ENCODE data around the gene SMIM13. TPM values are rescaled to one million over a fixed set of nuclear protein-coding genes. Genes with fewer than 3 reads are reported as not detected.

The SMIM13 gene
- total RNA-seq, 2 experiments from 2014 or later: 3.0 to 4.6 TPM

GRCh38 chr6:11129908-11130565 is 36.4 kb downstream of the SMIM13 start:
- intact Hi-C loops (cut with DNase I, micrococcal nuclease): no loop called here
- H3K27ac Mint-ChIP-seq: no peak overlapping the region
- no peak for DNase-seq
- Histone ChIP-seq H3K4me1 (ENCODE audit: insufficient read depth, low read length) (no peaks in the 10 kb centered on the region), H3K27ac (ENCODE audit: low read depth in 1 of 2, low read length in 2 of 2) (no peak overlapping the region), H3K9me3 (ENCODE audit: control insufficient read depth in 1 of 2, insufficient read depth in 1 of 2, low read length in 2 of 2) (no peaks in the 10 kb centered on the region), H3K27me3 (ENCODE audit: control insufficient read depth in 1 of 2, insufficient read depth in 2 of 2, low read length in 2 of 2) (no peaks in the 10 kb centered on the region), H3K36me3 (ENCODE audit: insufficient read depth, low read length) (peaks cover 4% of the 10 kb centered on the region), H3K4me3 (ENCODE audit: low read length) (no peak overlapping the region)
- no peak overlapping the region for H3K4me3 Mint-ChIP-seq
- POLR2A ChIA-PET: no interaction called here
- no peak for ATAC-seq (ENCODE audit: poor library complexity)
- CTCF ChIA-PET: interaction anchor here (1.6 kb wide), 1 partner anchor 37 kb away, joined by 4 read pairs; the partner anchor contains the start of gene SMIM13
- H3K36me3 Mint-ChIP-seq (ENCODE audit: low read depth): peaks cover 20% of the 10 kb centered on the region
- no peaks in the 10 kb centered on the region for H3K27me3 Mint-ChIP-seq
- peaks cover 21% of the 10 kb centered on the region for H3K4me1 Mint-ChIP-seq (ENCODE audit: low read depth)
- no peaks in the 10 kb centered on the region for H3K9me3 Mint-ChIP-seq
- no peak for TF ChIP-seq CTCF (IDR thresholded peaks at IDR 0.05)

GRCh38 chr6:11130605-11131004 is 37.0 kb downstream of the SMIM13 start:
- Histone ChIP-seq H3K4me3 (ENCODE audit: low read length) (no peak overlapping the region), H3K36me3 (ENCODE audit: insufficient read depth, low read length) (peaks cover 8% of the 10 kb centered on the region), H3K27me3 (ENCODE audit: control insufficient read depth in 1 of 2, insufficient read depth in 2 of 2, low read length in 2 of 2) (no peaks in the 10 kb centered on the region), H3K9me3 (ENCODE audit: control insufficient read depth in 1 of 2, insufficient read depth in 1 of 2, low read length in 2 of 2) (no peaks in the 10 kb centered on the region), H3K4me1 (ENCODE audit: insufficient read depth, low read length) (no peaks in the 10 kb centered on the region), H3K27ac (ENCODE audit: low read depth in 1 of 2, low read length in 2 of 2) (no peak overlapping the region)
- H3K4me1 Mint-ChIP-seq (ENCODE audit: low read depth): peaks cover 19% of the 10 kb centered on the region
- no peaks in the 10 kb centered on the region for H3K27me3 Mint-ChIP-seq
- no peak for ATAC-seq (ENCODE audit: poor library complexity)
- no peak overlapping the region for H3K4me3 Mint-ChIP-seq
- H3K9me3 Mint-ChIP-seq: no peaks in the 10 kb centered on the region
- no peak for TF ChIP-seq CTCF (IDR thresholded peaks at IDR 0.05)
- H3K27ac Mint-ChIP-seq: no peak overlapping the region
- DNase-seq: no peak
- ChIA-PET POLR2A (no interaction called here), CTCF (interaction anchor here (1.6 kb wide), 1 partner anchor 37 kb away, joined by 4 read pairs; the partner anchor contains the start of gene SMIM13)
- peaks cover 25% of the 10 kb centered on the region for H3K36me3 Mint-ChIP-seq (ENCODE audit: low read depth)
- intact Hi-C loops (cut with DNase I, micrococcal nuclease): no loop called here

GRCh38 chr6:11132194-11132888 is 38.7 kb downstream of the SMIM13 start:
- intact Hi-C loops (cut with DNase I, micrococcal nuclease): no loop called here
- no peak for DNase-seq
- H3K4me3 ChIP-seq (ENCODE audit: low read length): no peak overlapping the region
- H3K4me1 ChIP-seq (ENCODE audit: insufficient read depth, low read length): no peaks in the 10 kb centered on the region
- Mint-ChIP-seq H3K4me1 (ENCODE audit: low read depth) (peaks cover 17% of the 10 kb centered on the region), H3K27me3 (no peaks in the 10 kb centered on the region), H3K4me3 (no peak overlapping the region), H3K36me3 (ENCODE audit: low read depth) (peaks cover 23% of the 10 kb centered on the region), H3K27ac (no peak overlapping the region), H3K9me3 (no peaks in the 10 kb centered on the region)
- no peak for TF ChIP-seq CTCF (IDR thresholded peaks at IDR 0.05)
- H3K27ac ChIP-seq (ENCODE audit: low read depth in 1 of 2, low read length in 2 of 2): no peak overlapping the region
- H3K27me3 ChIP-seq (ENCODE audit: control insufficient read depth in 1 of 2, insufficient read depth in 2 of 2, low read length in 2 of 2): no peaks in the 10 kb centered on the region
- no peak for ATAC-seq (ENCODE audit: poor library complexity)
- ChIA-PET POLR2A (no interaction called here), CTCF (no interaction called here)
- H3K9me3 ChIP-seq (ENCODE audit: control insufficient read depth in 1 of 2, insufficient read depth in 1 of 2, low read length in 2 of 2): no peaks in the 10 kb centered on the region
- peaks cover 8% of the 10 kb centered on the region for H3K36me3 ChIP-seq (ENCODE audit: insufficient read depth, low read length)
